Ecto neural progenitor cell (in vitro differentiated cells): Measurements from ENCODE around the gene ST7L.

Source experiments
- DNase-seq: peaks from one replicate; pipeline ENCODE4 v3.0.0-alpha.2; 2018; ENCODE audit warnings: low spot score

Gene ST7L

GRCh38 chr1:112618114-112618720 lies 724 bp downstream of the ST7L start:
- no peak for DNase-seq

GRCh38 chr1:112614460-112615065 lies 4.4 kb downstream of the ST7L start:
- DNase-seq = no peak

- no peak for DNase-seq
Observed at GRCh38 chr1:112605633-112606327, 13.2 kb downstream of the ST7L start.

- no peak for DNase-seq
Observed at GRCh38 chr1:112603541-112603940, 15.4 kb downstream of the ST7L start.

GRCh38 chr1:112603012-112603411 lies 15.9 kb downstream of the ST7L start:
- DNase-seq = no peak

GRCh38 chr1:112599477-112599876 lies 19.5 kb downstream of the ST7L start:
- DNase-seq = no peak

GRCh38 chr1:112594208-112594876 lies 24.6 kb downstream of the ST7L start:
- no peak for DNase-seq

- no peak for DNase-seq
Observed at GRCh38 chr1:112589766-112590165, 29.2 kb downstream of the ST7L start.

GRCh38 chr1:112583366-112583765 lies 35.6 kb downstream of the ST7L start:
- no peak for DNase-seq

- no peak for DNase-seq
Observed at GRCh38 chr1:112581586-112582192, 37.3 kb downstream of the ST7L start.

GRCh38 chr1:112579801-112580510 lies 39.0 kb downstream of the ST7L start:
- no peak for DNase-seq

- no peak for DNase-seq
Observed at GRCh38 chr1:112576240-112576639, 42.7 kb downstream of the ST7L start.

GRCh38 chr1:112575154-112575804 lies 43.7 kb downstream of the ST7L start:
- DNase-seq = no peak

- DNase-seq = no peak
Observed at GRCh38 chr1:112565800-112566199, 53.1 kb downstream of the ST7L start.

GRCh38 chr1:112564081-112564480 lies 54.9 kb downstream of the ST7L start:
- DNase-seq = no peak

- no peak for DNase-seq
Observed at GRCh38 chr1:112563341-112563740, 55.6 kb downstream of the ST7L start.

- peak; percentile 51 for DNase-seq
Observed at GRCh38 chr1:112558634-112559033, 60.3 kb downstream of the ST7L start.

- DNase-seq = no peak
Observed at GRCh38 chr1:112557385-112557784, 61.6 kb downstream of the ST7L start.

- no peak for DNase-seq
Observed at GRCh38 chr1:112554411-112554810, 64.5 kb downstream of the ST7L start.

GRCh38 chr1:112549590-112549989 lies 69.4 kb downstream of the ST7L start:
- DNase-seq = no peak

- no peak for DNase-seq
Observed at GRCh38 chr1:112548547-112548946, 70.4 kb downstream of the ST7L start.
